Left ventricle myocardium inferior (tissue), 1 donor: ENCODE results near the gene HEPACAM. TPM values are rescaled to one million over a fixed set of nuclear protein-coding genes. Genes with fewer than 3 reads are reported as not detected.
A peak's percentile ranks its signal among the peaks of the same experiment; 100 is the strongest.

Experiments
- DNase-seq: peaks from one replicate; pipeline ENCODE4 v3.0.0-alpha.2; 2020
- H3K27ac ChIP-seq: fragments of 200-600 bp; replicated peaks from 2 replicates; pipeline ENCODE4 v1.8.0; 2021
- H3K27me3 ChIP-seq: fragments of 200-600 bp; 2 replicates; pipeline ENCODE4 v1.8.0; 2021; ENCODE audit warnings: low read depth
- H3K36me3 ChIP-seq: fragments of 200-600 bp; 2 replicates; pipeline ENCODE4 v1.8.0; 2021
- H3K4me1 ChIP-seq: fragments of 200-600 bp; 2 replicates; pipeline ENCODE4 v1.8.0; 2021
- H3K4me3 ChIP-seq: fragments of 200-600 bp; 2 replicates; pipeline ENCODE4 v1.8.0; 2021; ENCODE audit warnings: mild to moderate bottlenecking, moderate library complexity
- H3K9me3 ChIP-seq: fragments of 200-600 bp; replicated peaks from 2 replicates; pipeline ENCODE4 v1.8.0; 2021
- CTCF ChIP-seq: fragments of 200-600 bp; IDR thresholded peaks from 2 replicates; pipeline ENCODE4 v1.8.0; 2021; ENCODE audit warnings: antibody characterized with exemption, mild to moderate bottlenecking, borderline replicate concordance
- intact Hi-C: fragments of 100-400 bp; cut with micrococcal nuclease; formaldehyde crosslinking; loops from one replicate; pipeline ENCODE4 v1.11.0; 2022
- total RNA-seq: library from RNA; stranded (reverse); fragmentation: NEBNext Ultra II Directional; extraction: Animal tissue kit (Norgen Biotek cat#: 25700); gene quantifications from one replicate; pipeline ENCODE4 v1.2.1, GENCODE V29; 2021
- donor health status: DM: no; HTN: yes; CAD: no; lungs with severe emphysema.

HEPACAM gene
- total RNA-seq, 1 donor from 2014 or later = not detected

GRCh38 chr11:124895471-124895971 lies 40.3 kb downstream of the HEPACAM start:
- H3K4me3 ChIP-seq = peak overlapping the region; percentile 69
- H3K36me3 ChIP-seq = peaks cover 4% of the 10 kb centered on the region
- TF ChIP-seq CTCF = no peak
- no peak for DNase-seq
- H3K4me1 ChIP-seq = peaks cover 99% of the 10 kb centered on the region
- H3K27ac ChIP-seq = peak overlapping the region; percentile 89
- intact Hi-C loops = no loop called here
- H3K27me3 ChIP-seq = peaks cover 8% of the 10 kb centered on the region
- no peaks in the 10 kb centered on the region for H3K9me3 ChIP-seq

GRCh38 chr11:124894606-124895430 lies 41.0 kb downstream of the HEPACAM start:
- intact Hi-C loops = no loop called here
- TF ChIP-seq CTCF = no peak
- H3K27me3 ChIP-seq = peaks cover 4% of the 10 kb centered on the region
- H3K4me1 ChIP-seq = peaks cover 99% of the 10 kb centered on the region
- H3K36me3 ChIP-seq = peaks cover 6% of the 10 kb centered on the region
- peak overlapping the region; percentile 89 for H3K27ac ChIP-seq
- H3K9me3 ChIP-seq = no peaks in the 10 kb centered on the region
- H3K4me3 ChIP-seq = peak overlapping the region; percentile 69
- no peak for DNase-seq

GRCh38 chr11:124893781-124894401 lies 42.0 kb downstream of the HEPACAM start:
- peaks cover 99% of the 10 kb centered on the region for H3K4me1 ChIP-seq
- no peaks in the 10 kb centered on the region for H3K9me3 ChIP-seq
- DNase-seq = no peak
- no peak for TF ChIP-seq CTCF
- intact Hi-C loops = no loop called here
- H3K36me3 ChIP-seq = peaks cover 6% of the 10 kb centered on the region
- H3K27ac ChIP-seq = peak overlapping the region; percentile 89
- peaks cover 4% of the 10 kb centered on the region for H3K27me3 ChIP-seq
- H3K4me3 ChIP-seq = peak overlapping the region; percentile 69

- Histone ChIP-seq H3K9me3 (no peaks in the 10 kb centered on the region), H3K4me1 (peaks cover 99% of the 10 kb centered on the region), H3K27ac (peak overlapping the region; percentile 89), H3K27me3 (peaks cover 4% of the 10 kb centered on the region), H3K36me3 (peaks cover 6% of the 10 kb centered on the region), H3K4me3 (peak overlapping the region; percentile 69)
- no peak for TF ChIP-seq CTCF
- intact Hi-C loops = no loop called here
- DNase-seq = no peak
Measured at GRCh38 chr11:124892750-124893454, 42.9 kb downstream of the HEPACAM start.

GRCh38 chr11:124892146-124892545 lies 43.7 kb downstream of the HEPACAM start:
- H3K27ac ChIP-seq = peak overlapping the region; percentile 89
- H3K4me1 ChIP-seq = peaks cover 99% of the 10 kb centered on the region
- H3K36me3 ChIP-seq = peaks cover 11% of the 10 kb centered on the region
- no peak overlapping the region for H3K4me3 ChIP-seq
- no peak for TF ChIP-seq CTCF
- no peak for DNase-seq
- H3K27me3 ChIP-seq = peaks cover 11% of the 10 kb centered on the region
- H3K9me3 ChIP-seq = no peaks in the 10 kb centered on the region
- intact Hi-C loops = no loop called here
